CD4-positive, alpha-beta T cell treated with Interleukin-2 at 100 ng/mL for 4 hours (primary cell): ENCODE results near the gene ZNF215.
"Not testable (repeated sequence)": the region's sequence is repeated elsewhere in the genome, so short reads cannot be mapped to it uniquely, and the experiment has no call there.

ENCODE experiments used
- DNase-seq: peaks from one replicate; pipeline ENCODE4 v3.0.0-alpha.2; 2020; ENCODE audit warnings: low spot score

The ZNF215 gene

DNA sequence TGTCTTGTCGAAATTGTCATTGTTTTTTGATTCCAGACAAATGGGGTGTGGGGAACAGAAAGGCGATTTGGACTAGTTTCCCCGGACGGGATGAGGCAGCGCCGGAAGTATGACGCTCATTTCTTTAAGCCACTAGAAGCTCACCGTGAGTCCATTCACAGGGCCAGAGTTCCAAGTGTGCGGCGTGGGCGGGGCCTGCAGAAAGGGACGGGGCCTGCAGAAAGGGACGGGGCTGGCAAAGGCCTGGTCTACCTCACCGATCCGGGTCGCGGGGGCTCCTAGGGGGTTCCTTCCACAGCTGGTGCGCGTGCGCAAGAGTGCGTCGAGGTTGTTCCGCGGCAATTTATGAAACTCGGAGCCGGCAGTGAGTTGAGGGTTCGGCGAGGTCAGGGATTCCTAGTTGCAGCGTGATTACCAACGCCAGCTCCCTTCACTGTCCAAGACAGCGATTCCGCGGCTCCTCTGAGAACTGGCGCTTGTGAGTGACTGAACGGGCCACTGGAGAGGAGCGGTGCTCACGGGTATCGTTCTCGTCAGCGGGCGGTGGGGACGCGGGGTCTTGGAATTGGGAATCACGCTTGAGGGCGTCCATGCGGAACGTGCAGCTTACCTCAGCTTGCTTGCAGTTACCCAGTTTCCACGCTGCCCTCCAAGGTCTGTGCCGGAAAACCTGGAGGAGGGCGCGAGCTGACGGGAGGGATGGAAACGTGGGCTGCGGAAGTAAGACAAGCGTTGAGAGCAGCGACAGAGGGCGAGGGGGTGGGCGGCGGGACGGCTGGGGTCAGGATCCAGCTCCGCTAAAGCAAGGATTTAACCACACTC lies at the start of gene ZNF215:
Gene ZNF215, plus strand, starts transcription at position 219 of the 822 bp plus-strand sequence. CDS start 5,847 bp downstream, outside the sequence.
- DNase-seq = no peak

DNA sequence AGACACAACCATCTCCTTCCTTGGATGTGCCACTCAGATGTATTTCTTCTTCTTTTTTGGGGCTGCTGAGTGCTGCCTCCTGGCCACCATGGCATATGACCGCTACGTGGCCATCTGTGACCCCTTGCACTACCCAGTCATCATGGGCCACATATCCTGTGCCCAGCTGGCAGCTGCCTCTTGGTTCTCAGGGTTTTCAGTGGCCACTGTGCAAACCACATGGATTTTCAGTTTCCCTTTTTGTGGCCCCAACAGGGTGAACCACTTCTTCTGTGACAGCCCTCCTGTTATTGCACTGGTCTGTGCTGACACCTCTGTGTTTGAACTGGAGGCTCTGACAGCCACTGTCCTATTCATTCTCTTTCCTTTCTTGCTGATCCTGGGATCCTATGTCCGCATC lies 49.3 kb upstream of the ZNF215 start:
- DNase-seq = no peak

DNA sequence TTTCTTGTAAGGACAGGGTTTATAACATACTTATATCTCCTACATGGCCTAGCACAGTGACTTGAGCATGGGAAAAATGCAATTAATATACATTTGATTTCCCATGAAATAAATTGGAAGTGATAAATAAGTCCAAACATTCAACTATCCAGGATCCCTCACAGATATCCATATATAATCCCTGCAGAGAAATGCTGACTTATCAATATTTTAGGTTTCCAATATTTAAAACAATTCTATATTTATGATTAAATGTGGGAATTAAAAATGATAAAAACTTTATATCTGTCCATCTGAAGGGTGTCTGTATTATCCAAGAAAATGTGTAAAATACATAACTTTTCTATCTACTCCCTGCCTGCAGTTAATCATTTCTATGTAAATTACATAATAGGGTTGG lies 43.5 kb upstream of the ZNF215 start:
- no peak for DNase-seq

DNA sequence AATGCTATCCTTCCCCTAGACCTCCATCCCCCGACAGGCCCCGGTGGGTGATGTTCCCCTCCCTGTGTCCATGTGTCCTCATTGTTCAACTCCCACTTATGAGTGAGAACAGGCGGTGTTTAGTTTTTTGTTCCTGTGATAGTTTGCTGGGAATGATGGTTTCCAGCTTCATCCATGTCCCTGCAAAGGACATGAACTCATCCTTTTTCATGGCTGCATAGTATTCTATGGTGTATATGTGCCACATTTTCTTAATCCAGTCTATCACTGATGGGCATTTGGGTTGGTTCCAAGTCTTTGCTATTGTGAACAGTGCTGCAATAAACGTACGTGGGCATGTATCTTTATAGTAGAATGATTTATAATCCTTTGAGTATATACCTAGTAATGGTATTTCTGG lies 38.5 kb upstream of the ZNF215 start:
- not testable (repeated sequence) for DNase-seq

DNA sequence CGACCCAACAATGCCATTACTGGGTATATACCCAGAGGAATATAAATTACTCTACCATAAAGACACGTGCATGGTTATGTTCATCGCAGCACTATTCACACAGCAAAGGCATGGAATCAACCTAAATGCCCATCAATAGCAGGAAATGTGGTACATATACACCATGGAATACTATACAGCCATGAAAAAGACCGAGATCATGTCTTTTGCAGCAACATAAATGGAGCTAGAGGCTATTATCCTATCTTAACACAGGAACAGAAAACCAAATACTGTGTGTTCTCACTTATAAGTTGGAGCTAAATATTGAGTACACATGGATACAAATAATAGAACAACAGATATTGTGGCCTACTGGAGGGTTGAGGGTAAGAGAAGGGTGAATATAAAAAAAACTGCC lies 37.4 kb upstream of the ZNF215 start:
- DNase-seq = no peak

DNA sequence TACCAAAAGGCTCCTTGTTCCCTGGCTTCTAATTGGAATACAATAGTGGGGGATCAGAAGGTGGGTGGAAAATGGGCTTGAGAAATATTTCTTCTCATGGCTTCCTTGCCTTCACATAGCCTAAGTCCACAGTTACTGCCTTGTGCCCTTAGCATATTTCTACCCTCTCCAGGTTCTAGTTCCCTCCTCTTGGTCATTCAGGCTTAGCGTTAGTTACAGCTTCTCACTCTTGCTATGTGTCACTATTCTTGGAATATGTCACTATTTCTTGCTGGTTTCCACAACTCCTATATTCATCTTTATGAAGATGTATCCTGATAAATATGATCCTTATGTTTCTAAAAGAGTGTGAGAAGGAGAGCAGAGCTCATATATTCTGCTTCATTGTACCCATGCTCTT lies 36.4 kb upstream of the ZNF215 start:
- no peak for DNase-seq

DNA sequence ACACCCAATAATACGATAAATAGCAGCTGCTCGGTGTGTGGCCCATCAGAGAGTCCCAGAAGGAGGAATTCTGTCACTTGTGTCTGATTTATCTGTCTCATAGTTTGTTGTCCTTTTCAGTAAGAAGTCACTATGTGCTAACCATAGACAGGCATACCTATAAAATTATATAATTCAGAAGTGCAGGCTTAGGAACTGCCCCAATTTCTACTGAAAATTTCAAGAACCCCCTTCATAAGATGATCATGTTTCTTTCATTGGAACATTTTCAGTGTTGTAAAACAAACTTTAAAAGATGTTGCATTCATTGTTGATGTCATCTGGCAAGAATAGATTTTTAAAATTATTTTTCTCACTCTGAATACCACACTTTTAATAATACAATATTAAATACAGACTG lies 33.8 kb upstream of the ZNF215 start, which contains the start of gene OR2D2:
Gene OR2D2, minus strand, starts transcription at position 101 of the 400 bp plus-strand sequence. Its CDS starts 0 bp downstream, at position 101.
- DNase-seq = no peak

DNA sequence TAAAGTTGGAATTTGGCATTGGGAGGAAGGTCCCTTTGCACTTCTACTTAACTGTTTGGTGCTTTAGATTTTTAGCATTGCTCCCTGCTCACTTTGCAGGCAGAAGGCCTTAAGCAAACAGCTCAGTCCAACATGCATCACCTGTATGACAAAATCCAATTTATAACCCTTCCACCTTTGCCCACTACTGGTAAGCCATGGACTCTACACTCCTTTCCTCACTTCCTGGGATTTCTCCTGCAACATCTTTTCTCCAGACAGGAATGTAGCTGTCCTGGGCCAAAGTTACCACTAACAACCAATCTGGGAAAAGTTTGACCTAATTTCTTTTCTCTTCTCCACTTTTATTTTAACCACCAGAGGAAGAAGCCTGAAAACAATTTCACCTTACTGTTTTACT lies 32.1 kb upstream of the ZNF215 start:
- no peak for DNase-seq

DNA sequence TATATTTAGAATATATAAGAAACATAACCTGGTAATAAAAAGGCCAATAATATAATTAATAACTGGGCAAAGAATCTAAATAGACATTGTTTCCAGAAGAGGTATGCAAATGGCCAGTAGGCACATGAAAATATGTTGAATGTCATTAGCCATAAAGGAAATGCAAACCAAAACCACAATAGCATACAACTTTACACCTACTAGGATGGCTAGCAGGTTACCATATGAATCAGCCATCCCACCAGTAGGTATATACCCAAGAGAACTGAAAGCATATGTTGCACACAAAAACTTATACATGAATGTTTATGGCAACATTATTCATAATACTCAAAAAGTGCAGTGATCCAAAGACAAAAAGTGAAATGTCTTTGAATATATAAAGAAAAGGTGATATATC lies 31.2 kb upstream of the ZNF215 start:
- DNase-seq = no peak

DNA sequence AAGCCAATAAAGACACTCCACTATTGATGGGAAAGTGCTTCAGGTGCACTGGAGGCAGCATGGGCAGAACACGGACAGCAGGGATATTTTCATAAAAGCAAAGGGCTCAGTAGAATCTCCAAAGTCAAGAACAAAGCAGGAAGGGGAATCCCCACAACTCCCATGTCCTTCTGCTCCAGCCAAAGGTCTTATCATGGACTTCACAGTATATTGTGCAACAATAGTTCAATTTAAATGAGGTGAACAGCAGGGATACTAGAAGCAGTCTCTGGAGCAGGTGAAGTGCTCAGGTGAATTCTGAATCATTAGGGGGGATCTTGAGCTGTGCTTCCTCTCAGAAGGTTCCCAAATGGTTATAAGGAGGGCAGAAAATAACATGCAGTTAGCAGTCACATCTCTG lies 27.3 kb upstream of the ZNF215 start:
- no peak for DNase-seq

DNA sequence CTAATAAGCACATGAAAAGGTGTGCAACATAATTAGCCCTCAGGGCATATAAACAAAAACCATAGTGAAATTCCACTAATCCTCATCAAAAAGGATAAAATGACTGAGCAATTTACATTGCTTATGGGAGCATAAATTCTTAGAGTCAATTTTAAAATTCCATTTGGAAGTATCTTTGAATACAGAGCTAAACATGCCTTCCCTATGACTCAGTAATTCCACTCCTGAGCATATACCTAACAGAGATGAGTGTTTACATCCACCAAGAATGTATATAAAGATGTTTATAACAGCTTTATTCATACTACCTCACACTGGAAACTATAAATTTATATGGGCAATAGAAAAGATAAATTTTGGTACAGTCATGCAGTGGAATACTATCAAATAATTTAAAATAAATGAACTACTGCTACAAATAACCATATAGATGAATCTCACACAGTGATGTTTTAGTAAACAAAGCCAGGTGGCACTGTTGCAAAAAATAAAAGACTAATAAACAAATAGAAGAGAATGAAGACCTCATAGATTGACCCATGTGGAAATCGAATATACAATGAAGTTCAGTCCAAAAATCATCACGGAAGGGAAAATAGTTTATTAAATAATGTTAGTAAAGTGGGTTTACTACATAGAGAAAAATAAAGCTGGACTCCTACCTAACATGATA lies 25.8 kb upstream of the ZNF215 start:
- DNase-seq = no peak

DNA sequence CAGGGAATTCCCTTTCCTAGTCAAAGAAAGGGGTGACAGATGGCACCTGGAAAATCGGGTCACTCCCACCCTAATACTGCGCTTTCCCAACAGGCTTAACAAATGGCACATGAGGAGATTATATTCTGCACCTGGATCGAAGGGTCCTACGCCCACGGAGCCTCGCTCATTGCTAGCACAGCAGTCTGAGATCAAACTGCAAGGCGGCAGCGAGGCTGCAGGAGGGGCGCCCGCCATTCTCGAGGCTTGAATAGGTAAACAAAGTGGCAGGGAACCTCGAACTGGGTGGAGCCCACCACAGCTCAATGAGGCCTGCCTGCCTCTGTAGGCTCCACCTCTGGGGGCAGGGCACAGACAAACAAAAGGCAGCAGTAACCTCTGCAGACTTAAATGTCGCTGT lies 21.4 kb upstream of the ZNF215 start:
- not testable (repeated sequence) for DNase-seq

DNA sequence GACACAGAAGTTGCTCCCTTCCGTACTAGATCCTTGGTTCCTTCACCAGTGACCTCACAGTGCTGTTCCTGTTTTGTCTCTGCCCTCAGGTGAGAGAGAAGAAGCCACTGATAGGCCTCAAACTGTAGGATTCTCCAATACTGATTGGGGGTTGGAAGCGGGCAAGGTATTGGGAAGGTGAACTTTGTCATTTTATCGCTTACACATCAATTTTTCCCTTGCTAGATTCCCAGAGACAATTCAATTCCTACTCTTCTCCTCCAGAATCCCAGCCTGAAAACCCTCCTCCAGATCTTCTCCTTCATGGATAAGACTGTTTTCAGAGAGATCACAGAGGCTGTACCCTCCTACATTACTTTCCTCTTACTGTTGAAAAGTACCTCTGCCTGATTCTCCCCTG lies 14.8 kb upstream of the ZNF215 start:
- DNase-seq = no peak

DNA sequence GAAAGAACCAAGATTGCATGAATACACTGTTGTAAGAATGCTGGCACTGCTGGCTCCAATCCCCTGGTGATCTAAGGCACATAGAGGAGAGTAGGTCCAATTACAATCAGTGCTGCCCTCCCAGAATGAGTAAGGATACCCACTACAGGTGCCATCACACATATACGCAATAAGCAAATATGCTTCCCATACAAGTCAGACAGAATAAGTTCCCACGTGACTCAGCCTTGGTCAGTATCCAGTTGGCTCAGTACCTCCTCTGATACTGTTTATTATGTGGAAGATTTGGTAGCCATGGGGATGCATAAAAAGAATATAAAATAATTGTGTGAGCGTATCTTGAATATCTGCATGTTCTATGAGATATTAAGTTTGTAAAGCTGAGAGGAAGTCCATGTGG lies 14.3 kb upstream of the ZNF215 start:
- DNase-seq = no peak

DNA sequence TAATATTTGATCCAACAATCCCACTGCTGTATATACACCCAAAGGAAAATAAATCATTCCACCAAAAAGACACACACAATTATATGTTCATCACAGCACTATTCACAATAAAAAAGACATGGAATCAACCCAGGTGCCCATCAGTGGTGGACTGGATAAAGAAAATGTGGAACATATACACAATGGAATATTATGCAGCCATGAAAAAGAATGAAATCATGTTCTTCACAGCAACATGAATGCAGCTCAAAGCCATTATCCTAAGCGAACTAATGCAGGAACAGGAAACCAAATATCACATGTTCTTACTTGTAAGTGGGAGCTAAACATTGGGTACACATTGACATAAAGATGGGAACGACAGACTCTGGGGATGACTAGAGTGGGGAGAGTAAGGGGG lies 6.5 kb upstream of the ZNF215 start:
- no peak for DNase-seq

DNA sequence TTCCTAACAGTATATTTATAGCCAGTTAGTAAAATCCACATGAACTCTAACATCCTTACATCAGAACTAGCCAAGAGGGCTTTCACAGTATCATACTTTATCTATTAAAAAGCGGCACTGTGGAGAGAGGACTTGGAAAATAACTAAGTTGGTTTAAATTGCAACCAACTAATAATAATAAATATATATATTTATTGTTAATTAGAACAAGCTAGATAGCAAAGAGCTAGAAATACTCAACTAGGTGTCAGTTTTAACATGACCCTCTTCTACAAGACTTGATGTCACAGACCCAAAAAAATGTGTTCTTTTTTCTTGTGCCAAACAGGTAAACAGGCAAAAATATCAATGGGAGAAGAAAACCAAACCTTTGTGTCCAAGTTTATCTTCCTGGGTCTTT lies 5.5 kb upstream of the ZNF215 start, which contains the start of gene OR2D3:
Gene OR2D3, plus strand, starts transcription at position 301 of the 400 bp plus-strand sequence. Its CDS starts 0 bp downstream, at position 301.
- no peak for DNase-seq

DNA sequence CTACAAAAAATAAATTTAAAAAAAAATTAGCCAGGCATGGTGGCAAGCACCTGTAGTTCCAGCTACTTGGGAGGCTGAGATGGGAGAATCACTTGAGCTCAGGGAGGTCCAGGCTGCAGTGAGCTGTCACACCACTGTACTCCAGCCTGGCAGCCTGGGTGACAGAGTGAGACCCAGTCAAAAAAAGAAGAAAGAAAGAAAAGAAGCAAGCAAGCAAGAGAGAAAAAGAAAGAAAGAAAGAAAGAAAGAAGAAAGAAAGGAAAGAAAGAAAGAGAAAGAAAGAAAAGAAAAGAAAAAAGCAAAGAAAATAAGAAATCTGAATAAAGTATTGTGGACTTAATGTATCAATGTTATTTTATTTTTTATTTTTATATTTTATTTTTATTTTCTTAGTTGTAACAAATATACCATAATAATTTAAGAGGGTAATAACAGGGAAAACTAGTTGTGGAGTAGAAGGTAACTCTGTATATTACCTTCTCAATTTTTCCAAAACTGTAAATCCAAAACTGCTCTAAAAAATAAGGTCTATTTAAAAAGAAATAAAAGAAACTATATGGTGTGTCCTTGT lies 1.1 kb upstream of the ZNF215 start:
- no peak for DNase-seq

DNA sequence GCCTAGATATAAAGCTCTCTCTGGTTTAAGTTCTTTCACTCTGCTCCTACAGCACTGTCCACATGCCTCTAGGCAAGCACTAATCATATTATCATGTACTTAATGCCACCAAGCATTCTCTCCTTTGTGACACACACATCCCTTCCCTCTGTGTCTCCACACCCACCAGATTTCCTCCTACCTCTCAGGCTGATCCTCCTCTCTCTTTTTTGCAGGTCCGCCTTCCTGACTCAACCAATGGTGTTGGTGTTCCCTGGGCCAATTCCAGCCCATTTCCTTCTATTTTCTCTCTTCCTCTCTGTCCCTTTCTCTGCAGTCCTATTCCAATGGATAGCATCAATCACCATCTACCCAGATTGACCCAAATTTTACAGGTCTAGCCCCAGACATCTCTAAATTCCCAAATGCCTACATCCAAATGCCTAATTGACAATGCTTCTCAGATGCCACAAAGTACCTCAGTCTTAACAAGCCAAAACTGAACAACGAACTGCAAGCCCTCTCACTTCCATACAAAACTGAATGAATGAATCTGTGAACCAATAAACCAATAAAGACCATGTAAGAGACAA lies 504 bp upstream of the ZNF215 start:
- no peak for DNase-seq

DNA sequence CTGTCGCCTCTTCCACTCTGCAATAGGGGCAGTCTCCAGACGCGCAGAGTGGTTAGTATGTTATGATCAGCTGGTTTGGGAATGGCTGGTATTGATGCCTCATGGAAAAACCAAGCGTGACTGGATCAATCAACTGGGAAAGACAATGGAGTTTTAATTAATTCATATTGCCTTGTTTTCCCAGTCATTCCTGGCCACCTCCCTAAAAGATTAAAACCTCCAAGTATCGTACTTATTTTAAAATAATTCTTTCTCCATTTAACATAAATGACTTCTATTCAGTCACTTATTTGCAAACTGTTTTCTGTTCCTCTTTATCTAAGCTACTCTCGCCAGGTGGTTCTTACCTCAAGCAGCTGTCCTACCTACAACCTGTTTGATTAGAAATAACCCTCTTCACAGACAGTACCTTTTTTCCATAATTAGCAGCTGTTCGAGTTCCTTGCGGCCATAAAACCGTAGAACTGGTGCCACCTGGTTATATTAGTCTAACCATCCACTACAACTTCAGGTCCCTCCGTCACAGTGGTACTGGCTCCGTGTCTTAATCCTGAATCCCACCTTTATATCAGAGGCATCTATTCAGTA lies 898 bp downstream of the ZNF215 start:
- no peak for DNase-seq

DNA sequence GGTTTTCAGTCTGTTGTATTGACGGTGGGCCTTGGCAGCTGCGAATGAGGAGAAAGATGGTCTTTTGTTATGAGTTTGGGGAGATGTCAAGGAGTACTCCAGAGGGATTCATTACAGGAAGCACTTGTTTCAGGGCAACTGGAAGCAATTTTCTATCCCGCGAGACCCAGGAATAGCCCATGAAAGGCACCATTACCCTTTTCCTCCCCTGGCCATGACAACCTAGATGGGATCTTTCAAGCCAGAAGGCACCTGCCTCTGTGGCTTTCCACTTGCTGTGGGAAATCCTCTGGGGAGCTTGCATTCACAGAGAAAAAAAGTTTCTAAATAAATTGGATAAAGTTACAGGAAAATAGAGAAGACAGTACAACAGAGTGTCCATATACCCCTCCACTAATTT lies 2.7 kb downstream of the ZNF215 start:
- no peak for DNase-seq

DNA sequence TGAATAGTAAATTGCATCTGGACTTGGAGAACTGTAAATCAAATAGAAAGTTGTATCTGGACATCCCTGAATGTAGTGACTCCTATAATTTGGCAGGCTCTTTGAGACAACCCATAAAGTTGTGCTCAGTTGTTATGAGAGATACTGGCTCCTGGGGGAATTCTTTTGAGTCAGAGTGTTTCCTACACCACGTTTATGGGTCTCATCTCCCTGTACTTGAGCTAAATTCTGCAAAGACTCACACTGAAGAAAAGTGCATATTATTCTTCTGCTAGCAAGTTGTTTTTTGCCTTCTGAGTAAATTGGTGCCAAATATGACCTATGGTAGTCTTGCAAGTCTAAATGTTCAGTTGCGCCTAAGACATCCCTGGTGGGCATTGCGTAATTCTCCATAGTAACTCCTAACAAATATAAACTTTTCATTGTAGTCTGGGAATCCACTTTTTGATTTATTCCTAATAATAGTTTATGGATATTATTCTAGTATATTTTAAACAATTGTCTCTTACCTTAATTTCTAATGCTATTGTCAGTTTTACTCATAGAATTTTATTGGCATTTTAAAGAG lies 5.0 kb downstream of the ZNF215 start:
- no peak for DNase-seq

DNA sequence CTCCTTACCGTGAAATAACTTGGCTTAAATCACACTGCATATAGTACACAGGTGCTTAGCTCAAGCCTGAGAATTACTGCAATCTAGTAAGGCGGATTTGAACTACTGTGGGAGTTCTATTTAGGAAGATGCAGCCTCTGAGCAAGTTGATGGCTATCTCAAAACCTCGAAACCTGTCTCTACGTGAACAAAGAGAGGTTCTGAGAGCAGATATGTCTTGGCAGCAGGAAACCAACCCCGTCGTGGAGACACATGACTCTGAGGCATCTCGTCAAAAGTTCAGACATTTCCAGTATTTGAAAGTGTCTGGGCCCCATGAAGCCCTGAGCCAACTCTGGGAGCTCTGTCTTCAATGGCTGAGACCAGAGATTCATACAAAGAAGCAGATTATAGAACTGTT lies 5.9 kb downstream of the ZNF215 start:
- no peak for DNase-seq
